ENCODE measurements around the gene LIN28B. TPM values are rescaled to one million over a fixed set of nuclear protein-coding genes. Genes with fewer than 3 reads are reported as not detected.
A peak's percentile ranks its signal among the peaks of the same experiment; 100 is the strongest.

The LIN28B gene
- total RNA-seq, 1 experiment from 2014 or later, result 0.25 TPM

- Histone ChIP-seq H2AFZ (ENCODE audit: low read depth, low read length, poor library complexity, severe bottlenecking) (peak overlapping the region; percentile 99), H3K4me2 (ENCODE audit: low read length) (peak overlapping the region; percentile 60), H4K20me1 (ENCODE audit: insufficient read depth) (no peaks in the 10 kb centered on the region), H3K9ac (ENCODE audit: low read length) (peak overlapping the region; percentile 20; the same call in 1 of the 2 replicates), H3K27me3 (ENCODE audit: insufficient read depth, low read length) (no peaks in the 10 kb centered on the region), H3K4me1 (ENCODE audit: control insufficient read depth in 1 of 2, insufficient read depth in 2 of 2, low read length in 2 of 2) (peaks cover 6 to 14% of the 10 kb centered on the region in 2 experiments; a peak in 3 of 4 replicates), H3K9me3 (ENCODE audit: control insufficient read depth in 1 of 2, insufficient read depth in 1 of 2, low read depth in 1 of 2, low read length in 2 of 2) (no peaks in the 10 kb centered on the region), H3K27ac (ENCODE audit: low read depth, low read length) (no peak overlapping the region), H3K4me3 (replicated peaks in 1 of 2; ENCODE audit: low read depth in 1 of 2, low read length in 2 of 2) (peak overlapping the region in 1 of 2 experiments; percentile 12; a peak in 1 of 4 replicates), H3K36me3 (ENCODE audit: control insufficient read depth in 1 of 2, insufficient read depth in 2 of 2, low read length in 2 of 2) (no peaks in the 10 kb centered on the region), H3K9me2 (ENCODE audit: insufficient read depth) (no peaks in the 10 kb centered on the region), H3K79me2 (ENCODE audit: insufficient read depth, low read length) (no peaks in the 10 kb centered on the region)
- ChIA-PET RAD21 (ENCODE audit: low non-redundant PET in 1 of 2, low total read pairs in 2 of 2, uncharacterized antibody in 2 of 2, unreplicated experiment in 2 of 2) (no interaction called here), POLR2A (interaction anchor here (0.7 kb wide), 1 partner anchor 22 kb away, joined by 3 read pairs; no protein-coding TSS in a partner anchor), CTCF (no interaction called here)
- intact Hi-C loops (cut with micrococcal nuclease), result no loop called here
- TF ChIP-seq EGR1 (IDR thresholded peaks at IDR 0.05; ENCODE audit: low read depth) (no peak), EZH2 (IDR thresholded peaks at IDR 0.05) (no peak), EZH2phosphoT487 (IDR thresholded peaks at IDR 0.05; ENCODE audit: borderline replicate concordance) (no peak), CEBPB (IDR thresholded peaks at IDR 0.05; ENCODE audit: low read depth) (no peak), JUND (IDR thresholded peaks at IDR 0.05) (no peak), POLR2A (IDR thresholded peaks at IDR 0.05; ENCODE audit: borderline replicate concordance, extremely low read depth, insufficient read depth, insufficient read length) (no peak), ZNF274 (IDR thresholded peaks at IDR 0.05; ENCODE audit: low read depth, low read length) (no peak), SP1 (IDR thresholded peaks at IDR 0.05; ENCODE audit: low read depth) (no peak), TCF7L2 (IDR thresholded peaks at IDR 0.05; ENCODE audit: borderline replicate concordance, extremely low read depth, insufficient read depth, insufficient read length) (no peak), FOSL1 (IDR thresholded peaks at IDR 0.05; ENCODE audit: low read depth) (no peak), RAD21 (IDR thresholded peaks at IDR 0.05; ENCODE audit: low read depth) (no peak), CBX3 (IDR thresholded peaks at IDR 0.05; ENCODE audit: low read depth) (no peak), YY1 (IDR thresholded peaks at IDR 0.05; ENCODE audit: extremely low read depth, insufficient replicate concordance, low read depth, low read length) (no peak)
- TF ChIP-seq, protein P1, sequence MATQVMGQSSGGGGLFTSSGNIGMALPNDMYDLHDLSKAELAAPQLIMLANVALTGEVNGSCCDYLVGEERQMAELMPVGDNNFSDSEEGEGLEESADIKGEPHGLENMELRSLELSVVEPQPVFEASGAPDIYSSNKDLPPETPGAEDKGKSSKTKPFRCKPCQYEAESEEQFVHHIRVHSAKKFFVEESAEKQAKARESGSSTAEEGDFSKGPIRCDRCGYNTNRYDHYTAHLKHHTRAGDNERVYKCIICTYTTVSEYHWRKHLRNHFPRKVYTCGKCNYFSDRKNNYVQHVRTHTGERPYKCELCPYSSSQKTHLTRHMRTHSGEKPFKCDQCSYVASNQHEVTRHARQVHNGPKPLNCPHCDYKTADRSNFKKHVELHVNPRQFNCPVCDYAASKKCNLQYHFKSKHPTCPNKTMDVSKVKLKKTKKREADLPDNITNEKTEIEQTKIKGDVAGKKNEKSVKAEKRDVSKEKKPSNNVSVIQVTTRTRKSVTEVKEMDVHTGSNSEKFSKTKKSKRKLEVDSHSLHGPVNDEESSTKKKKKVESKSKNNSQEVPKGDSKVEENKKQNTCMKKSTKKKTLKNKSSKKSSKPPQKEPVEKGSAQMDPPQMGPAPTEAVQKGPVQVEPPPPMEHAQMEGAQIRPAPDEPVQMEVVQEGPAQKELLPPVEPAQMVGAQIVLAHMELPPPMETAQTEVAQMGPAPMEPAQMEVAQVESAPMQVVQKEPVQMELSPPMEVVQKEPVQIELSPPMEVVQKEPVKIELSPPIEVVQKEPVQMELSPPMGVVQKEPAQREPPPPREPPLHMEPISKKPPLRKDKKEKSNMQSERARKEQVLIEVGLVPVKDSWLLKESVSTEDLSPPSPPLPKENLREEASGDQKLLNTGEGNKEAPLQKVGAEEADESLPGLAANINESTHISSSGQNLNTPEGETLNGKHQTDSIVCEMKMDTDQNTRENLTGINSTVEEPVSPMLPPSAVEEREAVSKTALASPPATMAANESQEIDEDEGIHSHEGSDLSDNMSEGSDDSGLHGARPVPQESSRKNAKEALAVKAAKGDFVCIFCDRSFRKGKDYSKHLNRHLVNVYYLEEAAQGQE (IDR thresholded peaks at IDR 0.05; ENCODE audit: low read depth), result no peak
- TF ChIP-seq, protein P2, sequence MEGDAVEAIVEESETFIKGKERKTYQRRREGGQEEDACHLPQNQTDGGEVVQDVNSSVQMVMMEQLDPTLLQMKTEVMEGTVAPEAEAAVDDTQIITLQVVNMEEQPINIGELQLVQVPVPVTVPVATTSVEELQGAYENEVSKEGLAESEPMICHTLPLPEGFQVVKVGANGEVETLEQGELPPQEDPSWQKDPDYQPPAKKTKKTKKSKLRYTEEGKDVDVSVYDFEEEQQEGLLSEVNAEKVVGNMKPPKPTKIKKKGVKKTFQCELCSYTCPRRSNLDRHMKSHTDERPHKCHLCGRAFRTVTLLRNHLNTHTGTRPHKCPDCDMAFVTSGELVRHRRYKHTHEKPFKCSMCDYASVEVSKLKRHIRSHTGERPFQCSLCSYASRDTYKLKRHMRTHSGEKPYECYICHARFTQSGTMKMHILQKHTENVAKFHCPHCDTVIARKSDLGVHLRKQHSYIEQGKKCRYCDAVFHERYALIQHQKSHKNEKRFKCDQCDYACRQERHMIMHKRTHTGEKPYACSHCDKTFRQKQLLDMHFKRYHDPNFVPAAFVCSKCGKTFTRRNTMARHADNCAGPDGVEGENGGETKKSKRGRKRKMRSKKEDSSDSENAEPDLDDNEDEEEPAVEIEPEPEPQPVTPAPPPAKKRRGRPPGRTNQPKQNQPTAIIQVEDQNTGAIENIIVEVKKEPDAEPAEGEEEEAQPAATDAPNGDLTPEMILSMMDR (IDR thresholded peaks at IDR 0.05 in 2 of 3, conservative IDR thresholded peaks at IDR 0.05 in 1 of 3; ENCODE audit: borderline replicate concordance in 1 of 3, insufficient read depth in 1 of 3, low read depth in 2 of 3, low read length in 2 of 3), result no peak
- DNase-seq (ENCODE audit: low read depth, low spot score) (no peak), ATAC-seq (peak; percentile 30)
- no TSS peak for BruUV-seq (replicated peaks)
These were observed 2.3 kb downstream of the LIN28B start for GRCh38 chr6:104959026-104959858.

All from HCT116 (cell line).